BE2C (cell line): ENCODE measurements around the gene CSNK2B.

Experiments used
- DNase-seq: peaks from one replicate; pipeline ENCODE4 v3.0.0-alpha.2; 2020
- H3K27me3 ChIP-seq: fragments of 250-450 bp; sonication (Bioruptor Pico); 2 replicates; pipeline ENCODE4 v1.5.1; 2020; ENCODE audit warnings: mild to moderate bottlenecking
- H3K36me3 ChIP-seq: fragments of 250-450 bp; sonication (Bioruptor Pico); 2 replicates; pipeline ENCODE4 v1.5.1; 2020; ENCODE audit warnings: mild to moderate bottlenecking
- H3K4me1 ChIP-seq: fragments of 250-450 bp; sonication (Bioruptor Pico); 2 replicates; pipeline ENCODE4 v1.5.1; 2020
- H3K4me3 ChIP-seq: 2 replicates; pipeline ENCODE4 v1.5.1; 2011; ENCODE audit warnings: low read depth, low read length
- H3K9me3 ChIP-seq: fragments of 250-450 bp; sonication (Bioruptor Pico); 2 replicates; pipeline ENCODE4 v1.5.1; 2020
- TF ChIP-seq, protein P1 (sequence below): IDR thresholded peaks from 2 replicates; pipeline ENCODE4 v1.5.1; 2012; ENCODE audit warnings: mild to moderate bottlenecking, low read depth, low read length

CSNK2B gene

GRCh38 chr6:31642798-31643570 is 22.9 kb upstream of the CSNK2B start:
- Histone ChIP-seq H3K9me3 (no peaks in the 10 kb centered on the region), H3K4me1 (no peaks in the 10 kb centered on the region), H3K4me3 (no peak overlapping the region), H3K36me3 (peaks cover 83% of the 10 kb centered on the region), H3K27me3 (no peaks in the 10 kb centered on the region)
- TF ChIP-seq, protein P1, sequence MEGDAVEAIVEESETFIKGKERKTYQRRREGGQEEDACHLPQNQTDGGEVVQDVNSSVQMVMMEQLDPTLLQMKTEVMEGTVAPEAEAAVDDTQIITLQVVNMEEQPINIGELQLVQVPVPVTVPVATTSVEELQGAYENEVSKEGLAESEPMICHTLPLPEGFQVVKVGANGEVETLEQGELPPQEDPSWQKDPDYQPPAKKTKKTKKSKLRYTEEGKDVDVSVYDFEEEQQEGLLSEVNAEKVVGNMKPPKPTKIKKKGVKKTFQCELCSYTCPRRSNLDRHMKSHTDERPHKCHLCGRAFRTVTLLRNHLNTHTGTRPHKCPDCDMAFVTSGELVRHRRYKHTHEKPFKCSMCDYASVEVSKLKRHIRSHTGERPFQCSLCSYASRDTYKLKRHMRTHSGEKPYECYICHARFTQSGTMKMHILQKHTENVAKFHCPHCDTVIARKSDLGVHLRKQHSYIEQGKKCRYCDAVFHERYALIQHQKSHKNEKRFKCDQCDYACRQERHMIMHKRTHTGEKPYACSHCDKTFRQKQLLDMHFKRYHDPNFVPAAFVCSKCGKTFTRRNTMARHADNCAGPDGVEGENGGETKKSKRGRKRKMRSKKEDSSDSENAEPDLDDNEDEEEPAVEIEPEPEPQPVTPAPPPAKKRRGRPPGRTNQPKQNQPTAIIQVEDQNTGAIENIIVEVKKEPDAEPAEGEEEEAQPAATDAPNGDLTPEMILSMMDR: no peak
- no peak for DNase-seq

GRCh38 chr6:31643818-31644454 is 21.9 kb upstream of the CSNK2B start:
- Histone ChIP-seq H3K36me3 (peaks cover 83% of the 10 kb centered on the region), H3K4me3 (no peak overlapping the region), H3K9me3 (no peaks in the 10 kb centered on the region), H3K27me3 (no peaks in the 10 kb centered on the region), H3K4me1 (no peaks in the 10 kb centered on the region)
- no peak for DNase-seq
- TF ChIP-seq, protein P1: no peak

- H3K9me3 ChIP-seq: no peaks in the 10 kb centered on the region
- H3K4me3 ChIP-seq: no peak overlapping the region
- TF ChIP-seq, protein P1: no peak
- no peaks in the 10 kb centered on the region for H3K27me3 ChIP-seq
- H3K36me3 ChIP-seq: peaks cover 78% of the 10 kb centered on the region
- DNase-seq: no peak
- no peaks in the 10 kb centered on the region for H3K4me1 ChIP-seq
Measured at GRCh38 chr6:31645325-31645724, 20.6 kb upstream of the CSNK2B start.

GRCh38 chr6:31651602-31652191 is 14.2 kb upstream of the CSNK2B start:
- TF ChIP-seq, protein P1: no peak
- H3K9me3 ChIP-seq: no peaks in the 10 kb centered on the region
- DNase-seq: no peak
- H3K4me1 ChIP-seq: no peaks in the 10 kb centered on the region
- peak overlapping the region; percentile 84 for H3K4me3 ChIP-seq
- no peaks in the 10 kb centered on the region for H3K27me3 ChIP-seq
- peaks cover 35% of the 10 kb centered on the region for H3K36me3 ChIP-seq

DNA sequence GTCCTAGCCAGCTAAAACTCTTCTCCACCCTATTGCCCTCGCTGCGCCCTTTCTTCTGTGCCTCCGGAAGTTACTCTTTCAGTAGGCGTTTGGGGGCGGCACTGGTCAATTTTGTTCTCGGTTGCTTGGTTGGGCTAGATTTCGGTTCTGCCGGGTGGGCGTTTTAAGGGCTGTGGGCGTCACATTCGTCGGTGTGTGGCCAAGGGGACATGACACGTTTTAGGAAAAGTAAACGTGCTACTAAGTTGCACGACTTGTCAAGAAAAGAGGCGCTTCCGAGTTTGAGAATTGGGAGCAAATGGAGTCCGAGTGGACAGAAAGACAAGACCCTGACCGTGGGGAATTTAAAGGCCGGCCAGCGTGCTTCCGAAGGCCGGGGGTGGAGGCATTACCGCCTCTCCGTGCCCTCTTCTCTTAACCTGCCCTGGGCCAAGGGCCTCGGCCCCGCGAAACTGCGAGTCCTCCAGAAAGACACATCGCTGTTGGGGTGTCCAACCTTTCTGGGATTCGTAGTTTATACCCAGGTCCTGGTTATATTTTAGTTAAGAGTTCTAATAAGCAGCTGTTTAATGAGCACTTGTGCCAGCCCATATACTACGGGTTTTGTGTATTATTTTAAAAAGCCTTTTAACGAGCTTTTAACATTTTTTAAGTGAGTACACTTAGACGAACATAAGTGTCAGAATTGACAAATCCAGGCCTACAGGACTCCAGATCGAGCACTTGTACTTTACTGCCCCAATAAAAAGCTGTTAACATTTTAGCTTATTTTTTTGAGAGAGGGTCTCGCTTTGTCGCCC is 12.8 kb upstream of the CSNK2B start:
- H3K27me3 ChIP-seq: no peaks in the 10 kb centered on the region
- no peaks in the 10 kb centered on the region for H3K9me3 ChIP-seq
- TF ChIP-seq, protein P1: no peak
- H3K36me3 ChIP-seq: peaks cover 22% of the 10 kb centered on the region
- peak; percentile 90 for DNase-seq
- H3K4me3 ChIP-seq: peak overlapping the region; percentile 84
- no peaks in the 10 kb centered on the region for H3K4me1 ChIP-seq
